Urinary bladder (tissue), 4 donors: ENCODE measurements around the gene LRRIQ1. TPM values are rescaled to one million over a fixed set of nuclear protein-coding genes. Genes with fewer than 3 reads are reported as not detected.

Experiments used
- DNase-seq: peaks from one replicate; pipeline ENCODE4 v3.0.0-alpha.2; 2015; ENCODE audit errors: extremely low spot score
- H3K27ac ChIP-seq: one replicate; pipeline ENCODE4 v1.5.1; 2013; ENCODE audit warnings: low read depth, mild to moderate bottlenecking, moderate library complexity
- H3K36me3 ChIP-seq: one replicate; pipeline ENCODE4 v1.6.1; 2013; ENCODE audit warnings: mild to moderate bottlenecking, moderate library complexity; ENCODE audit not compliant: insufficient read depth
- H3K4me1 ChIP-seq: one replicate; pipeline ENCODE4 v1.6.1; 2013; ENCODE audit warnings: mild to moderate bottlenecking, moderate library complexity; ENCODE audit not compliant: insufficient read depth
- H3K4me3 ChIP-seq: one replicate; pipeline ENCODE4 v1.5.1; 2013; ENCODE audit warnings: low read depth, low read length
- WGBS: extraction: QIAGEN DNeasy Blood & Tissue Kit; methylation state at CpG from one replicate; pipeline ENCODE4 v1.1.7; 2013; 5-methylcytosine and 5-hydroxymethylcytosine counted together
- polyA plus RNA-seq: library from polyadenylated mRNA; stranded (reverse); fragments of 200-250 nt; gene quantifications from one replicate; pipeline ENCODE4 v1.2.3, GENCODE V29; 2013
- total RNA-seq: library from RNA; depleted of rRNA; stranded (reverse); fragments of >200 nt; gene quantifications from one replicate; pipeline ENCODE4 v1.2.3, GENCODE V29; 2014
- donor health status: healthy with polysubstance abuse.
- donor health status: healthy.

The LRRIQ1 gene
- total and polyA plus RNA-seq, 2 donors = 0.10 to 0.79 TPM

- Histone ChIP-seq H3K4me1 (no peaks in the 10 kb centered on the region), H3K27ac (no peak overlapping the region), H3K36me3 (no peaks in the 10 kb centered on the region), H3K4me3 (no peak overlapping the region)
- WGBS = 4% methylated on average over 37 of the region's 37 CpGs
- DNase-seq = no peak
These were observed 237.5 kb downstream of the LRRIQ1 start for GRCh38 chr12:85273381-85274314.

- no peak overlapping the region for H3K27ac ChIP-seq
- DNase-seq = no peak
- WGBS = 10% methylated on average over 8 of the region's 8 CpGs
- no peaks in the 10 kb centered on the region for H3K4me1 ChIP-seq
- H3K36me3 ChIP-seq = no peaks in the 10 kb centered on the region
- no peak overlapping the region for H3K4me3 ChIP-seq
These were observed 238.1 kb downstream of the LRRIQ1 start for GRCh38 chr12:85274315-85274651.

- Histone ChIP-seq H3K4me1 (no peaks in the 10 kb centered on the region), H3K36me3 (no peaks in the 10 kb centered on the region), H3K4me3 (no peak overlapping the region), H3K27ac (no peak overlapping the region)
- 19% methylated on average over 2 of the region's 2 CpGs for whole genome bisulfite sequencing
- no peak for DNase-seq
These were observed 239.2 kb downstream of the LRRIQ1 start for GRCh38 chr12:85275374-85275773.

- H3K4me1 ChIP-seq = no peaks in the 10 kb centered on the region
- no peaks in the 10 kb centered on the region for H3K36me3 ChIP-seq
- WGBS = 27% methylated on average over 3 of the region's 3 CpGs
- no peak overlapping the region for H3K4me3 ChIP-seq
- no peak overlapping the region for H3K27ac ChIP-seq
- no peak for DNase-seq
These were observed 241.0 kb downstream of the LRRIQ1 start for GRCh38 chr12:85277191-85277590.

GRCh38 chr12:85277900-85278597, 241.9 kb downstream of the LRRIQ1 start:
- Histone ChIP-seq H3K27ac (no peak overlapping the region), H3K36me3 (no peaks in the 10 kb centered on the region), H3K4me1 (no peaks in the 10 kb centered on the region), H3K4me3 (no peak overlapping the region)
- DNase-seq = no peak
- 48% methylated on average over 30 of the region's 30 CpGs for WGBS

GRCh38 chr12:85278598-85279448, 242.7 kb downstream of the LRRIQ1 start:
- WGBS = 58% methylated on average over 37 of the region's 37 CpGs
- DNase-seq = no peak
- Histone ChIP-seq H3K4me1 (no peaks in the 10 kb centered on the region), H3K36me3 (no peaks in the 10 kb centered on the region), H3K4me3 (no peak overlapping the region), H3K27ac (no peak overlapping the region)

GRCh38 chr12:85279449-85280164, 243.5 kb downstream of the LRRIQ1 start:
- DNase-seq = no peak
- Histone ChIP-seq H3K4me1 (no peaks in the 10 kb centered on the region), H3K27ac (no peak overlapping the region), H3K36me3 (no peaks in the 10 kb centered on the region), H3K4me3 (peak overlapping the region; percentile 23)
- WGBS = 4% methylated on average over 44 of the region's 44 CpGs

- Histone ChIP-seq H3K4me1 (no peaks in the 10 kb centered on the region), H3K36me3 (no peaks in the 10 kb centered on the region), H3K4me3 (peak within 1 kb of the TSS; percentile 23), H3K27ac (no peak within 1 kb of the TSS)
- 2% methylated on average over 49 of the region's 49 CpGs for WGBS
- no peak for DNase-seq
These were observed 244.2 kb downstream of the LRRIQ1 start, which contains the start of gene ALX1 for GRCh38 chr12:85280165-85280983. ALX1 (plus strand) TSS chr12:85280220; CDS start chr12:85280262, 42 bp downstream.

GRCh38 chr12:85280984-85281630, 245.0 kb downstream of the LRRIQ1 start:
- Histone ChIP-seq H3K4me3 (peak overlapping the region; percentile 23), H3K36me3 (no peaks in the 10 kb centered on the region), H3K27ac (no peak overlapping the region), H3K4me1 (no peaks in the 10 kb centered on the region)
- 5% methylated on average over 15 of the region's 15 CpGs for WGBS
- DNase-seq = no peak

GRCh38 chr12:85281636-85282312, 245.6 kb downstream of the LRRIQ1 start:
- no peaks in the 10 kb centered on the region for H3K4me1 ChIP-seq
- no peak overlapping the region for H3K27ac ChIP-seq
- no peak overlapping the region for H3K4me3 ChIP-seq
- WGBS = 14% methylated on average over 11 of the region's 11 CpGs
- H3K36me3 ChIP-seq = no peaks in the 10 kb centered on the region
- DNase-seq = no peak

GRCh38 chr12:85283560-85283959, 247.4 kb downstream of the LRRIQ1 start:
- no peak overlapping the region for H3K27ac ChIP-seq
- no peak for DNase-seq
- 49% methylated on average over 6 of the region's 6 CpGs for WGBS
- no peaks in the 10 kb centered on the region for H3K36me3 ChIP-seq
- no peaks in the 10 kb centered on the region for H3K4me1 ChIP-seq
- H3K4me3 ChIP-seq = no peak overlapping the region
